ENCODE results near the gene SKAP2. TPM values are rescaled to one million over a fixed set of nuclear protein-coding genes. Genes with fewer than 3 reads are reported as not detected.

The SKAP2 gene
- total RNA-seq, 4 donors from 2014 or later, result 8.2 to 26.1 (median 11.8) TPM

DNA sequence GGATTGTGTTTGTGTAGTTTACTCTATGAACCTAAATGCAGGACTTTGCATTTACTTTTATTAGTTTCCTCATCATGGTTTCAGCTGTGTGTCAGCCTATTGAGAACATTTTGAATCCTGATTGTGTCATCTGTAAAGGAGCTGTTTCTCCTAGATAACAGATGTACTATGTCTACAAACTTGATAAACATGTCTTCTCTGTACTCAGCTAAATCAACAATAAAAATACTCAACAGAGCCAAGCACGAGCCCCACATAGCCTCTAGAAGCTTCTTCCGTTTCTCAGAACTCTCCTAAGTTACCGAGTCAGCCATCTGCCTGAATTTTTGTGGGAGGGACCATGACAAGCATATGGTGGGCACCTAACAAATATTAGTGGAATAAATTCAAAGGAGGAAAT lies 234.7 kb downstream of the SKAP2 start:
- no peak for TF ChIP-seq POLR2A (IDR thresholded peaks at IDR 0.05)
- TF ChIP-seq, protein P1, sequence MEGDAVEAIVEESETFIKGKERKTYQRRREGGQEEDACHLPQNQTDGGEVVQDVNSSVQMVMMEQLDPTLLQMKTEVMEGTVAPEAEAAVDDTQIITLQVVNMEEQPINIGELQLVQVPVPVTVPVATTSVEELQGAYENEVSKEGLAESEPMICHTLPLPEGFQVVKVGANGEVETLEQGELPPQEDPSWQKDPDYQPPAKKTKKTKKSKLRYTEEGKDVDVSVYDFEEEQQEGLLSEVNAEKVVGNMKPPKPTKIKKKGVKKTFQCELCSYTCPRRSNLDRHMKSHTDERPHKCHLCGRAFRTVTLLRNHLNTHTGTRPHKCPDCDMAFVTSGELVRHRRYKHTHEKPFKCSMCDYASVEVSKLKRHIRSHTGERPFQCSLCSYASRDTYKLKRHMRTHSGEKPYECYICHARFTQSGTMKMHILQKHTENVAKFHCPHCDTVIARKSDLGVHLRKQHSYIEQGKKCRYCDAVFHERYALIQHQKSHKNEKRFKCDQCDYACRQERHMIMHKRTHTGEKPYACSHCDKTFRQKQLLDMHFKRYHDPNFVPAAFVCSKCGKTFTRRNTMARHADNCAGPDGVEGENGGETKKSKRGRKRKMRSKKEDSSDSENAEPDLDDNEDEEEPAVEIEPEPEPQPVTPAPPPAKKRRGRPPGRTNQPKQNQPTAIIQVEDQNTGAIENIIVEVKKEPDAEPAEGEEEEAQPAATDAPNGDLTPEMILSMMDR (IDR thresholded peaks at IDR 0.05), result no peak
- H3K27ac ChIP-seq, result no peak overlapping the region
- H3K9me3 ChIP-seq, result no peaks in the 10 kb centered on the region
- WGBS, 2 donors, result 79 to 90% methylated on average over 3 of the region's 3 CpGs
- no peaks in the 10 kb centered on the region for H3K27me3 ChIP-seq
- no peaks in the 10 kb centered on the region for H3K4me1 ChIP-seq
- DNase-seq, result no peak
- no peaks in the 10 kb centered on the region for H3K36me3 ChIP-seq
- H3K4me3 ChIP-seq (replicated peaks in 1 of 3), result no peak overlapping the region
- intact Hi-C loops (cut with DNase I), result no loop called here

DNA sequence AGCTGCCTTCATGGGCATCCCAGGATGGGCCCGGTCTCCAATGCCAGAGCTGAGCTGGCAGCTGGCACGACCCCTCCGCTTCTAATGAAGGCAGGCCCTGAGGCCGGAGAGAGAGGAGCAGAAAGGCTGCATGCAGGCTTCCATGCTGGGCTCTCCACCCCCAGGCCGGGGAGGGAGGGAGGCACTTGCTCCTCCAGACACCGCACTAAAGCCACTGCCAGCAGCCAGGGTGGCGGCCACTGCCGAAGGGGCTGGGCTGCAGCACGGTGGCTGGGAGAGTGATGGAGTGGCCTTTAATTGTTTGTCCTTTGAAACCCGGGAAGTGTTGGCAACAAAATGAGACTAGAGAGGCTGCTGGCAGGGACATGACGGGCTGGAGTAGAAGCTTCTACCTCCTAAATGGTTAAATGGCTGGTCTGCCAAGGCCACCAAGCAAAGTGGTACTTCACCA lies 236.5 kb downstream of the SKAP2 start:
- Histone ChIP-seq H3K4me3 (replicated peaks in 1 of 3) (no peak overlapping the region), H3K4me1 (no peaks in the 10 kb centered on the region), H3K36me3 (no peaks in the 10 kb centered on the region), H3K27me3 (no peaks in the 10 kb centered on the region), H3K27ac (no peak overlapping the region), H3K9me3 (no peaks in the 10 kb centered on the region)
- 27 to 45% methylated on average over 10 to 11 of the region's 11 CpGs for WGBS, 2 donors
- no peak for TF ChIP-seq POLR2A (IDR thresholded peaks at IDR 0.05)
- TF ChIP-seq, protein P1 (IDR thresholded peaks at IDR 0.05), result no peak
- intact Hi-C loops (cut with DNase I), result no loop called here
- DNase-seq, result peak in 1 of 2 donors; percentile 4

DNA sequence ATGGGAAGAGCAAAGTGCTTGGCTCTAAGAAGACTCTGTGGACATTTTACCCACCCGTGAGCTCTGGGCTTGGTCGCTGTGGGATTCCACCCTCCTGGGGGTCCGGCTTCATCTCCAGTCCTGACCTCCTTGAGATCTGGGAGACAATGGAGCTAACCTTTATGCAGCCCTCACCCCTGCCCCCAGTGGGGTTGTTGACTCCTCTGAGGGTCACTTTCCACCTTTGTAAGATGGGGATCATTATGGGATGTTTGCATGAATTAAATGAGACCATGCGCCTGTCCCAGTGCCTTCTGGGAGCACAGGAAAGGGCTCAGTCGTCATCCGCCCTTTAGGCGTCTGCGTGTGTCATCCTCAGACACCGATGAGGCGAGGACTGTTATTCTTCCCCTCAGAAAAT lies 237.2 kb downstream of the SKAP2 start:
- Histone ChIP-seq H3K9me3 (no peaks in the 10 kb centered on the region), H3K4me3 (replicated peaks in 1 of 3) (no peak overlapping the region), H3K27me3 (no peaks in the 10 kb centered on the region), H3K4me1 (no peaks in the 10 kb centered on the region), H3K27ac (no peak overlapping the region), H3K36me3 (no peaks in the 10 kb centered on the region)
- intact Hi-C loops (cut with DNase I), result no loop called here
- WGBS, 2 donors, result 95 to 96% methylated on average over 10 of the region's 10 CpGs
- no peak for DNase-seq
- no peak for TF ChIP-seq POLR2A (IDR thresholded peaks at IDR 0.05)
- TF ChIP-seq, protein P1 (IDR thresholded peaks at IDR 0.05), result no peak

DNA sequence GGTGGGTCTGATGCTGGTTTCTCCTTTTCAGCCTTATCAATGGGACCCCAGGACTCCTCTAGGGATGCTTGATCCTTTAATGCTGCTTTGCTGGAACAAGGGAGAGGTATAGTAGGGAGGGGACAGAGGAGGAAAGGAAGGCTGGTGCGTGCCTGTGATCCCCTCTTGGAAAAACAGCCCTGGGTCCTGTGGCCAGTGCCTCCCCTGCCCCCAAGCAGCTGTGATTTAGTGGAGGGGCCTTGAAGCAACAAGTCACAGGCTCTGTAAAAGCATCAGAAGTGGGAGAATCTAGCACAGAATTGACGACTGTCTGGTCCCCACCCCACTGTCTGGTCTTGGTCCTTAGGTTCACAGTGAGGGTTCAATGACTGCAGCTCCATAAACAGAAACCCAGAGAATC lies 237.7 kb downstream of the SKAP2 start:
- Histone ChIP-seq H3K27me3 (no peaks in the 10 kb centered on the region), H3K4me3 (replicated peaks in 1 of 3) (no peak overlapping the region), H3K4me1 (no peaks in the 10 kb centered on the region), H3K27ac (no peak overlapping the region), H3K36me3 (no peaks in the 10 kb centered on the region), H3K9me3 (no peaks in the 10 kb centered on the region)
- DNase-seq, result no peak
- intact Hi-C loops (cut with DNase I), result no loop called here
- TF ChIP-seq, protein P1 (IDR thresholded peaks at IDR 0.05), result no peak
- TF ChIP-seq POLR2A (IDR thresholded peaks at IDR 0.05), result no peak
- 80 to 100% methylated on average over 2 of the region's 2 CpGs for WGBS, 2 donors

DNA sequence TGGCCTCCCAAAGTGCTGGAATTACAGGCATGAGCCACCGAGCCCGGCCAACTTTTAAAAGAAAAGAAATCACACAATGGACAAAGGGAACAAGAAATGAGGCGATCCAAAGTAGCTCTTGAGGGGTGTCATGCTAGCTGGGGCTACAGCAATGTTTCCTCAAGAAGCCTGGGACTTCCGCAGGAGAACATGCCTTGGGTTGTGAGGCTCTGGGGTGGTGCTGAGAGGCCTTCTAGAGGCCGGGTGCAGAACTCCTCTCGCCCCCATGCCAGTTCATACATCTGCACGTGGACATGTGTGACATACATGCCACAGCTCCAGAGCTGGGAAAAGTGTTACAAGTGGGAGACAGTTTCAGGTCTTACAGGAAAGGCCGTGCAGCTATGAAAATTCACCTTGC lies 238.2 kb downstream of the SKAP2 start:
- H3K36me3 ChIP-seq, result no peaks in the 10 kb centered on the region
- DNase-seq, result no peak
- H3K27ac ChIP-seq, result no peak overlapping the region
- intact Hi-C loops (cut with DNase I), result no loop called here
- 96% methylated on average over 8 of the region's 8 CpGs for WGBS, 2 donors
- H3K27me3 ChIP-seq, result no peaks in the 10 kb centered on the region
- no peaks in the 10 kb centered on the region for H3K4me1 ChIP-seq
- no peaks in the 10 kb centered on the region for H3K9me3 ChIP-seq
- H3K4me3 ChIP-seq (replicated peaks in 1 of 3), result no peak overlapping the region
- TF ChIP-seq, protein P1 (IDR thresholded peaks at IDR 0.05), result no peak
- no peak for TF ChIP-seq POLR2A (IDR thresholded peaks at IDR 0.05)

Measured in thyroid gland (tissue), 4 donors.